GM19240 (cell line): Measurements from ENCODE around the gene RAF1.
"Not testable (repeated sequence)": the region's sequence is repeated elsewhere in the genome, so short reads cannot be mapped to it uniquely, and the experiment has no call there.

ENCODE experiments used
- DNase-seq: peaks from one replicate; pipeline ENCODE4 v3.0.0; 2011; ENCODE audit warnings: low spot score; ENCODE audit not compliant: insufficient read length

The RAF1 gene

GRCh38 chr3:12677616-12678015 lies 13.7 kb upstream of the RAF1 start:
- no peak for DNase-seq

GRCh38 chr3:12675115-12675810 lies 11.3 kb upstream of the RAF1 start:
- DNase-seq: no peak

- DNase-seq: not testable (repeated sequence)
Observed at GRCh38 chr3:12673956-12674736, 10.2 kb upstream of the RAF1 start.

DNA sequence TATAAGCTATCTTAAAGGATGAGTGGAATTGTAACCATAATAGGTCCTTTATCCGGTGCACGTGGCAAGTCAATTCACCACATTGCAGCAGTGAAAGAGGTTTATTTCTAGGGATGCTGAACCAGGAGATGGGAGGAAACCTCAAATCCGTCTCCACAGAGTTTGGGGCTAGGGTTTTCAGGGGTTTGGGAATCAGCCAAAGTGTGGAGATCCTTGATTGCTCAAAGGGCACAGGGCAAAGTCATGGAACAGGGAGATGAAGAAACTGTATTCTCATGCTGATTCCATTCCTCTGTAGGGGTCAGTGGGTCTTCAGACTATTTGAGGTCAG lies 7.2 kb upstream of the RAF1 start:
- DNase-seq: no peak

- no peak for DNase-seq
Observed at GRCh38 chr3:12670365-12671119, 6.6 kb upstream of the RAF1 start.

DNA sequence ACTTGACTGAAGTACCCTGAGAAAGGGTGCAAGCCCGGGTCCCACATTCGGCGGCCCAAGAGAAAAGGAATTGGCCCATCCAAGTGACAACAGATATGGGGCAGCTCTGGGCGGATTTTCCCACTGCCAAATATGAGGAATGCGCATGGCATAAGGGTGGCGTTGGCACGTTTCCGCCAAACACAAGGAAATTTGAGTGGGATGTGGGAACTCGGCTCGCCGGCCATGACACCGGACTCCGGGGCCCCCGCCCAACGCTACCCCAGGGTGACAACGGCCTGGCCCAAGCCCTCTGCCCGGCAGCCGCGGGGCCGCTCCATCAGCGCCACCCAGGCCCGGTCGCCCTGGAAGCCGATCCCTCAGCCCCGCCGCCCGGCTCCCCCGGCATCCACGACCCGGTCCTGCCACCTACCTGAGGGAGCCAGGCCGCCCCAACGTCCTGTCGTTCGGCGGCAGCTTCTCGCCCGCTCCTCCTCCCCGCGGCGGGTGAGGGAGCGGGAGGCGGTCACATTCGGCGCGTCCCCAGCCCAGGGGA lies 449 bp downstream of the RAF1 start:
- no peak for DNase-seq

DNA sequence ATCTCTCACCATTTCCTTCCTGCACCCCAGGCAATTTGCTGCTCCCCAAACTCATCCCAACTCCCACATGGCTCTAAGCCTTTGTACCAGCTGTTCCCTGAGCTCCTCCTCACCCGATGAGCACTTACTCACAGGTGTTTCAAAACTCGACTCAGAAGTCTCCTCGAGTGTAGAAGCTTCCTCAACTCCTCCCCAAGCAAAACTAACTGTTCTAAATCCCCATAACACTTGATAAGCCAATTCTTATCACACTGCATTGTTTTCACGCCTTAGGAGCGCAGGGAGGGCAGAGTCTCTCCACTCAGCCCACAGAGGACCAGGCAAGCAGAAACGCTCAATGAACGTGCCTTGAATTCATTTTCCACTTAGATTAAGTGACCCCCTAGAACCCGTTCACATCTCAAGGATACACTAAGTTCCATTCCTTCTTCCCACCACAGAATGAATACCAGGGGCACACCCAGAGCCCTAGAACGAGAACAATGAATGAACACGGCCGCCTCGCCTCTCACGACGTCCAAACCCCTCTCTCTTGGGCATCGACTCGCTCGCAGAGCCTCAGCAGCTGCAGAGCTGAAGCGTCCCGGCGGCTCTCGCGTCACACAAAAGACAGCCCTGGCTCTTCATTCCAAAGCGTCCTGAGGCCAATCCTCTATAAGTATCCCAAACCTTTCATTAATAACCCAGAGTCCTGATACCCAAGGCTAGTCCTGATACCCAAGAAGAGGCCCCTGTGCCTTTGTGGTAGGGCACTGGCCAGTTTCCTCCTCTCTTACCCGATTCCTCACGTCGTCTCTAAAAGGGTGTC lies 1.1 kb downstream of the RAF1 start:
- no peak for DNase-seq

DNA sequence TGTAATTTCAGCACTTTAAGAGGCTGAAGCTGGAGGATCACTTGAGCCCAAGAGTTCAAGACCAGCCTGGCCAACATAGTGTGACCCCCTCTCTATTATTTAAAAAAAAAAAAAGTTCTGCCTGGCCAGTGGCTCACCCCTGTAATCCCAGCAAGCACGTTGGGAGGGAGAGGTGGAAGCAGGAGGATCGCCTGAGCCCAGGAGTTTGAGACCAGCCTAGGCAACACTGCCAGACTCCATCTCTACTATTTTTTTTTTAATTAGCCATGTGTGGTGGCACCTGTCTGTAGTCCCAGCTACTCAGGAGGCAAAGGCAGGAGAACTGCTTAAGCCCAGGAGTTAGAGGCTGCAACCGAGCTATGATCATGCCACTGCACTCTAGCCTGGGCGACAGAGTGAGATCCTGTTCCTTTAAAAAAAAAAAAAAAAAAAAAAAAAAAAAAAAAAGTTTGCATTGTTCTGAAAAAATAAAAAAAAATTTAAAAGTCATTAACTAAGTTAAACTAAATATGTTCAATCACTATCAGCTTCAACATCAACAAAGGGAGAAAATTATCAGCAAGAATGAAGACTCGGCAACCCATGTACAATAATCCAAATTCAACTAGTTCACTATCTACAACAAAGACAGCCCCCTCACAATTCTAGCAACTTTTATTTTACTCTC lies 1.9 kb downstream of the RAF1 start:
- DNase-seq: no peak

GRCh38 chr3:12661375-12661774 lies 2.5 kb downstream of the RAF1 start:
- DNase-seq: not testable (repeated sequence)

- no peak for DNase-seq
Observed at GRCh38 chr3:12660196-12660595, 3.7 kb downstream of the RAF1 start.

DNA sequence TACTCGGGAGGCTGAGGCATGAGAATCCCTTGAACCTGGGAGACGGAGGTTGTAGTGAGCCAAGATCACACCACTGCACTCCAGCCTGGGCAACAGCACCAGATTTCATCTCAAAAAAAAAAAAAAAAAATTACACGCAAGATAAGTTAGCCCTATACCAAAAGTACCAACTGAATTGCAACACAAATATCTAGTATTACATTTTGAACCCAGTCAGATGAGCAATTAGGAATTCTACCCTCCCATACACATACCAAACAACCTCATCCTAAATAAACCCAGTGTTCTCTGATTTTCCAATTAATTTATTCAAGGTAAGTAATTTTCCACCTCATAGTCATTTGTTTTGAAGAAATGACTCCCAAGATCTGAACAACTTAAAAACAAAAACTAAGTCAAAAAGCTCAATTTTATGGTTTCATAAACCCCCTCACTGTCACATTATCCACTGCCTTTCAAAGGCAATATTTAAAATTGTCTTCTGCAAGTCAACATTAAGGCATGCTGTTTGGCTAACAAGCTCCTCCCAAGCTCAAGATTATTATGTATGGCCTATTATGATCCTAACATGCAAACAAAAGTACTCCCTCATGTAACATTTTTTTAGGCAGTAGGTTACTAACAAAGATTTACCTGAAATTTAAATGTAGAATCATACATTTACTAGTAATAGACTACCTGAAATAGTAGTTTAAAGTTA lies 4.5 kb downstream of the RAF1 start:
- DNase-seq: no peak

GRCh38 chr3:12658593-12659058 lies 5.3 kb downstream of the RAF1 start:
- DNase-seq: no peak

DNA sequence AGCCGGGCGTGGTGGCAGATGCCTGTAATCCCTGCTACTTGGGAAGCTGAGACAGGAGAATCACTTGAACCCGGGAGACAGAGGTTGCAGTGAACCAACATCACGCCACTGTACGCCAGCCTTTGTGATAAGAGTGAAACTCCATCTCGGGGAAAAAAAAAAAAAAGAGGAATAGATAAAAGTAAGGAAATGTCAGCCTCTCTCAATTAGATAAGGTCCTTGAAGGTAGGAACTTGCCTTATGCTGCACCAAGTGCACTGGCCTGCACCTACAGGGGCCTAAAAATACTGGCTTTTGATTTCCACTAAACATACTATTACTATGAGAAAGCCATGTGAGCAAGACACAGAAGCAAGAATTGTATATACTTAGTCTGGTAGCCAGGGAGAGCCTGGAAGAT lies 7.1 kb downstream of the RAF1 start:
- no peak for DNase-seq

- DNase-seq: no peak
Observed at GRCh38 chr3:12656193-12656592, 7.7 kb downstream of the RAF1 start.

GRCh38 chr3:12655701-12656100 lies 8.2 kb downstream of the RAF1 start:
- DNase-seq: no peak

GRCh38 chr3:12653747-12654146 lies 10.2 kb downstream of the RAF1 start:
- no peak for DNase-seq

DNA sequence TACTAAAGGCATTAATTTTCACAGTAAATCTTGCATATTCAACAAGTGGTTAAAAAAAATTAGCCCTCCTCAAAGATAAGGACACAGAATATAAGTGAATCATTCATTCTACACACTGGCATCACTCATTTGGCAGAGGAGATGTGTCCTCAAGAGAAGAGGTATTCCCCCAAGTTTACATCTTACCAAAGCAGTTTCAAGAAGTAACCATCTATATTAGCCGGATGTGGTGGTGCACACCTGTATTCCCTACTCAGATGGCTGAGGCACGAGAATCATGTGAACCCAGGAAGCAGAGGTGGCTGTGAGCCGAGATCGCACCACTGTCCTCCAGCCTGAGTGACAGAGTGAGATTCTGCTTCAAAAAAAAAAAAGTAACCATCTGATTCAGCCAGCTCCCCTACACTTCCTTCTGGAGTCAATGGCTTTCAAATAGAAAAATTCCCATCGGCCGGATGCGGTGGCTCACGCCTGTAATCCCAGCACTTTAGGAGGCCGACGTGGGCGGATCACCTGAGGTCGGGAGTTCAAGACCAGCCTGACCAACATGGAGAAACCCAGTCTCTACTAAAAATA lies 15.4 kb downstream of the RAF1 start:
- DNase-seq: no peak

GRCh38 chr3:12644331-12644937 lies 19.5 kb downstream of the RAF1 start:
- no peak for DNase-seq

DNA sequence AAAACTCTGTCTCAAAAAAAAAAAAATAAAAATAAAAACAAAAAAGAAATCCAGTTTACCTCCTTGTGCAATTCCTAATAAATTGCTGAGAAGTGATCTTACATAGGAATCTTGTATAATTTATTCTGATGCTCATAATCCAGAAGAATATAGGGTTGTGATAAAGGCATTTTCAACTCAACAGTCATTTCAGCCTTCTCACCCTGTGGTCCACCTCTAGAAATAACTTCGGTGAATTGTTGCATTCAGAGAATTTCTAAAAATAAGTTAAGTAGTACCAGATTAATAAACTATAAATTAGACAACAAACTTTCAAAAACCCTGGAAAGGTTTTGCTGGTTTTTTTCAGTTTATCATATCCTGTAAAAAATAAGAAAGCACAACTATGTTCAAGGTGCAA lies 20.2 kb downstream of the RAF1 start:
- DNase-seq: no peak
